Dermis microvascular lymphatic vessel endothelial cell (primary cell): ENCODE measurements around the gene ITPK1. TPM values are rescaled to one million over a fixed set of nuclear protein-coding genes. Genes with fewer than 3 reads are reported as not detected.

ENCODE experiments used
- DNase-seq, 2 donors: peaks; one replicate each; pipeline versions ENCODE4 v3.0.0 to v3.0.0-alpha.2; 2010; ENCODE audit warnings: low read depth in 2 of 2
- total RNA-seq: library from RNA; depleted of rRNA; stranded (reverse); fragments of >200 nt; gene quantifications from 2 replicates; pipeline ENCODE4 v1.2.1, GENCODE V29; 2014

Gene ITPK1
- total RNA-seq, 1 donor from 2014 or later = 9.6 TPM

DNA sequence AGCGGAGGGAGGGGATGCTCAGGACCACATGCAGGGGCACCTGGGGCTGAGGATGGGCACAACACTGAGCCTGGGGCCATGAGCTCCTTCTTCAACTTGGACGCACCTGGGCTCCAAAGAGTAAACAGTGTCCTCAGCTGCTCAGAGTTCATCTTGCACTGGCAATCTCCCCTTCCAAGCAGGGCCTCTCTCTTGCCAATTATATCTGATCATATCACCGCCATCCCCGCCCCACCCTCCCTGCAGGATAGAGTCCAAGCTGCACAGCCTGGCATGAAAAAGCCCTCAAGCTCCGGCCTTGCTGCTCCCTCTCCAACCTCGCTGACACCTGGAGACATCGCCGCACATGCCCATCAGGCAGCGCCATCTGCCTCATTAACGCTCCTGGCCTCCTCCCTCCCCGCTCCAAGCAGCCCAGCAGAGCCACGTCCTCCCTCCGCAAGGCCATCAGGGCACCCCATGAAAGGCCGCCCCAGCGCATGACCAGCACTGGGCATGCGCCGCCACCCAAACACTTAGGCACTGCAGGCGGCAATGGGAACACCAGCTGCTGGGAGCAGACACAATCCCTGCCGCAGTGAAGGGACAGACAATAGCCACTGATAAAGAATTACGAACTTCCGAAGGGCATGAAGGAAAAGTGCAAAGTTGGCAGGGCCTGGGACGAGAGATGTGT, 103.9 kb downstream of the ITPK1 start:
- no peak for DNase-seq

DNA sequence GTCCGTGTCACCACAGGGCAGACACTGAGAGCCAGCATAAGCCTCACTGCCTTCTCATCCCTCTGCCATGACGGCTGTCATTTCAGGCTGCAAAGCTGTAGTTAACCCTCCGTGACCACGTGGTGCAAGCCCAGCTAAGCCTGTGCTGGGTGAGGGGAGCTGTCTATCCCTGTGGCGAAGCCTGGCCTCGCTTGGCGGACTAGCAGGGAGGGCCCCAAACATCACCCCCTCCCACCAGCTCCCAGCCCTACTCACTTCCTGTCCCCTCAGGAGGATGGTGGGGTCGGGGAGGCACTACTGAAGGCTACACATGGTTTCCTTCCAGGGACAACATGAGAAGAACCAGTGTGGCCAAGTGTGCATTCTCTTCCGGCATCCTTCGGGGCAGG, 104.6 kb downstream of the ITPK1 start:
- DNase-seq = no peak

DNA sequence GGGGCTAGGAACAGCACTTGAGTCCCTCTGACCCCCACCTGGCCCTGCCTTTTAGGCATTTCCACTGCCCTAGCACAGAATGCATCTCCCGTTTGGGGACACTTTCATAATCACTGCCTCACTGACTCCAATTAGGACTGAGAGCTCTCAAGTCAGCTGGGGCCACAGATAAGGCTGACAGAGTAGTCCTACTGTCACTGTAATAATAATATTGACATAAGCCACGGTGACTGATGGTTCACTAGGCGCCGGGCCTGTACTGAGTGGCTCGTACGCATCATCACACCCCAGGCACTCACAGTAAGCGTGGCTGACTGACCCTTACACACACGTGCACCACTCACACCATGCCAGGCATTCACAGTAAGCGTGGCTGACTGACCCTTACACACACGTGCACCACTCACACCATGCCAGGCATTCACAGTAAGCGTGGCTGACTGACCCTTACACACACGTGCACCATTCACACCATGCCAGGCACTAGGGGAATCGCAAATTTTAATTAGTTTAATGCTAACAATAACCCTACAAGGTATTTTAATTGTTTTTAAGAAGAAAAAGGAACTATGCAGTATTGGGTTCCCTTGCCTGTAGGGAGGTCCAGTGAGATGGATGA, 105.1 kb downstream of the ITPK1 start:
- no peak for DNase-seq

DNA sequence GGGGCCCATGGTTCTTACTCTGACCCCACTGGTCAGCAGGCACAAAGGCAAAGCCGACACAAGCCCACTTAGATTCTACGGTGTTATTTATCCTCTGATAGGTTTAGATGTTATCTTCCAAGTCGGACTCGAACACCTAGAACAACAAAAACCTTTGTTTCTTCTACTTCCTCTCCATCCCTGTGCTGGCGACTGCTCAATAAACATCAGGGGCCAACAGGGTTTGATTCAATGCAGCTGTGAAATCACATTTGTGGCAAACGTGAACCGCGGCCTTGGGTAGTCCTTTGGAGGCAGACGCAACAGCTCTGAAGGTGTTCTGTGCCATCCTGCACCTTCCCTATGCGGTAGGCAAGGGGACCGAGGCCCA, 105.6 kb downstream of the ITPK1 start:
- DNase-seq = no peak

DNA sequence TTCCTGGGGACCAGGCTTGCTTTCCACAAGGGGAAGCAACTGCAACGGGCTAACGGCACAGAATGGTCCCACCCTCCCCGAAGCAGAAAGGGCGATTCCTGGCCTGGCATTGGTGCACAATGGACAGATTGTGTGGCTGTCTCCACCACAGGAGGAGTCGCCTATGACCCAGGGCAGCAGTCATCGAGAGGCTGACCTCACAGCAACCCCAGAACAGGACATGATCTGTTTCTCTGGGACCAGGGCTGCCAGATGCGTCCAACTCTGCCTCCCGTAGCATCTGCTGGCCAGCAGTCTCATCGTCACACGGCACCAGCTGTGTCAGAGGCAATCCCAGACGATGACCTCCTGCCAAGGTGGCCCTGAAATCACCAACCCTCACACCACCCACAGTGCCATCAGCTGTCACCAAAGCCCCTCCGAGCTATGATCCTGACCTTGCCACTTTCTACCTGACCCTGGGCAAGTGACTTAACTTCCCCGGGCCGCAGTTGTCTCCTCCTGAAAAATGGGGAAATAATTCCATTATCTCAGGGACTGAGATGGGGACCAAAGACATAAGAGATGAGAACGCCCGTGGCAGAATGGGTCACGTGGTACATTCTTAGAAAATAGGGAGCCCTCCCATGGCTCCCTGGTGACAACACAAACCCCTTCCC, 106.1 kb downstream of the ITPK1 start:
- no peak for DNase-seq

DNA sequence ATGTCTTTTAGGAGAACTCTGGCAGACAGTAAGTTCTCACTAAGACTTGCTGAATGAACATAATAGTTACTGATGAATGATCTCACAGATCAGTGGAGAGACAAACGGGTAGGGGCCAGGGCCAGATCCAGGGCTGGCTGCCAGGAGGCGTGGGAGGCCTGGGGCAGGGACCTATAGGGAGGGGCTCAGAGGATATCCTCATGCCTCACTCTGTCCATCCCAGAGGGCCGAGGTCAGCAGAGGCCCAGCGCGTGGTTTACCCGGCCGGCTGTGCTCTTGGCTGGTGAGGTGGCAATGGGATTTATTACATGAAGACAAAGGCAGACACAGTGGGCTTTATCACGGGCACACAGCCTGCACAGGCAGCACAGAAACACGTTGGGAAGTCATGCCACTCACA, 107.3 kb downstream of the ITPK1 start:
- peak; percentile 68 to 69 for DNase-seq

DNA sequence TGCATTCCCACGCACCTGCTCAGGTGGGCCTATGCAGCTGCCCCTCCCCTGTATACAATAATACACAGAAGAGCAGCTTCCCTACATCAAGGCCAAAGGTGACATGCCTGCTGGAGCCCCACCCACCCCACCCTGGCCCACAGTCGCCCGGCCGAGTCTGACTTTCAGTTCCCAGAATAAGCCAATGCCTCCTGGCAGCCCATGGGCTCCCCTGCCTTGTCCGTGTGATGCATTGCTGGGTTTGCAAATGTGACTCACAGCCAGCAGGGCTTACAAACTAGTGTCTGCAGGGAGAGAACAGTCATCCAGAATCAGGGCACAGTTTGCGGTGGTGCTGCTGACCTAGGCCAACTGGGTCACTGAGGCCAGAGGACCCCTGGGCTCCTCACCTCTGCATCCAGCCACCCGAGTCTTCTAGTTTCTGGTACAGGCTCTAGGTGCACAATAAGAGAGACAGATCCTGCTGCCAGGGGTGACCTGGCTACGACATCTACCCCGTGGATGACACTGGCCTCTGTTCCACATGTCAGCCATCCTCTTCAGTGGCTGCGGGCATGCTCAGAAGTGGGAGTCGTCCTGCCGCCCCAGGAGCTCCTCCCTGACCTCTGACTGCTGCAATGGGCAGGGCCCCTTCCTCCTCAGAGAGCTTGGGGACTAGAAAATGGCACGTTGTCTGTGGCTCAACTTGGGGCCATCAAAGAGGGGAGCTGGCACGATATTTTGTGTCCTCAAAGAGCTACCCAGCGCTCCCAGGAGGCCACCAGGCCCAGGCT, 108.3 kb downstream of the ITPK1 start:
- peak in 1 of 2 donors; percentile 19 for DNase-seq

DNA sequence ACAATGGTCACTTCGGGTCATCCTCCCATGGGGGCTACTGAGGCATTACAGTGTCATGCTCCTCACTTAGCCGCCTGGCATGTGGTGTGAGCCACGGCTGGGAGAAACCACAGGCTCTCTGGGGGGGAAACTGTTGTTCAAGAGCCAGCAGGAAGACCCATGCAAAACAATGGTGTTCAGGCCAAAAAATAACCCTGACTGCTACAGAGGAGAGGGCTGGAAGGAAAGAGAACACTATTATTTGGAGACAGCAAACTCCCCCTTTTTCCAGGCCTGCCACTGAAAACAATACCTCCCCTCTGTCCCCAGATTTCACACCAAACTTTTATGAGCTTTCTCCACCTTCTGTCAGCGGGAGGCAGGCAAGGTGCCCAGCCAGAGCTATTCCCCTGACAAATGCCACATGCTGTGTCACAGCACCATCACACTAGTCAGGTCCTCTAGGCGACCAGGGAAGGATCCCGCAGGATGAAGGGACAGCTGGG, 109.1 kb downstream of the ITPK1 start:
- DNase-seq = no peak

DNA sequence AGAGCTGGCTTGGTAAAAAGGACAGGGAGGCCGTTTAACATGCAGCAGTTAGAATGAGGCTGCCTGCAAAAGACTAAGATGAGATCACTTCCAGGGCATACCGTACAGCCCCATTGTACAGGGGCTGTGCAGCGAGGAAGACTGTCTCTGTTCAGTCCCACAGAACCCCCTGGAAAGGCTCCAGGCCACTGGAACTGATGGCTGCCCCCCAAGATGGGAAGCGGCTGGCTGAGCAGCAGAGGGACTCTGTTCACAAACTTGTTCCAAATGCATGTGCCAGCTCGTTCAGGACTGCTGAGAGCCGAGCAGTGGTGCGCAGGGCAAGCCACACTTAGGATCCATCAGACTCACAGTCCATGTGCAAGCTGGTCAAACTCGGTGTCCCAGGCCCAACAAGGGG, 109.9 kb downstream of the ITPK1 start:
- no peak for DNase-seq

DNA sequence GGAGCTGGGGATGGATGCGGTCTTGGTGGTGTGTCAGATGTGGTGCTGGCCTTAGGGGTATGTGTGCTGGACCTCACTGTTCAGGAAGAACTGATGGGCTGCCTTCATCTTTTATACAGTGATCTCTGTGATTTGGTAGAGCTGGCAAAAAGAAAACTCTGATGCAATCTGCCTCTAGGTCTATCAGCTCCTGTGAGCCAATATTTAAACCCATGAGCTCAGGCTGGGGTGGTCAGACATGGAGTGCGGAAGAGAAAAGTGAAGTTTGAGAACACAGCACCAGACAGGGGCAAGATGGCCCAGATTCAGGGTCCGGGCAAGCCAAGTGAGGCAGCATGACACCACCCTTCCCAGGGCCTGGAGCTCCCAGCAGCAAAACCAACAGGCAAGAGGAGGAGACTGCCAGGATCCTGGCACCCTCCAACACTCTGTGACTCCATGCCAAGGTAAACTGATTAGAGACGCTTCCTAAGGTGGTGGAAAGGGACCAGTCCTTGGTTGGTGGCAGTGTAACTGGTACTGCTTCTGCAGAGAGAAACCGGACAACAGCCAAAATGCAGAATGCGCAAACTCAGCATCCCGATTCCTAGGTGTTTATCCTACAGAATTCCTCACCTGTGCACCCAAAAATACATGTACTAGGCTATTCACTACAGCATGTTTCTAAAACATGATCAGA, 110.5 kb downstream of the ITPK1 start:
- DNase-seq = no peak

DNA sequence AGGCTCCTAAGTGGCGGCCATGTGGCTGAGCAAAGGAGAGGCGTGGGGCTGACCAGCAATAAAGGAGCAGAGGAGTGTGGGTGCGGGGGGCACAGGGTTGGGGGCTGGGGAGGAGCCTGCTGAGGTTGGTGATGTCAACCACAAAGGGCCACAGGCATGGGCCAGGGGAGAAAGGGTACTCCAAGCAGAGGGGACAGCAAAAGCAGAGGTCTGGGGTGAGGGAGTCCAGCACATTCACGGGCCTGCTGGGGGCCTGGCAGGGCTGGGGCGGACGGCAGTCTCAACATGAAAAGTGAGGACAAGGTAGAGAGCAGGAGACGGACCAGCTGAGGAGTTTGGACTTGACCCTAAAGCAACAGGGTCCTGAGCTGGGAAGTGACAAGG, 111.0 kb downstream of the ITPK1 start:
- DNase-seq = no peak

DNA sequence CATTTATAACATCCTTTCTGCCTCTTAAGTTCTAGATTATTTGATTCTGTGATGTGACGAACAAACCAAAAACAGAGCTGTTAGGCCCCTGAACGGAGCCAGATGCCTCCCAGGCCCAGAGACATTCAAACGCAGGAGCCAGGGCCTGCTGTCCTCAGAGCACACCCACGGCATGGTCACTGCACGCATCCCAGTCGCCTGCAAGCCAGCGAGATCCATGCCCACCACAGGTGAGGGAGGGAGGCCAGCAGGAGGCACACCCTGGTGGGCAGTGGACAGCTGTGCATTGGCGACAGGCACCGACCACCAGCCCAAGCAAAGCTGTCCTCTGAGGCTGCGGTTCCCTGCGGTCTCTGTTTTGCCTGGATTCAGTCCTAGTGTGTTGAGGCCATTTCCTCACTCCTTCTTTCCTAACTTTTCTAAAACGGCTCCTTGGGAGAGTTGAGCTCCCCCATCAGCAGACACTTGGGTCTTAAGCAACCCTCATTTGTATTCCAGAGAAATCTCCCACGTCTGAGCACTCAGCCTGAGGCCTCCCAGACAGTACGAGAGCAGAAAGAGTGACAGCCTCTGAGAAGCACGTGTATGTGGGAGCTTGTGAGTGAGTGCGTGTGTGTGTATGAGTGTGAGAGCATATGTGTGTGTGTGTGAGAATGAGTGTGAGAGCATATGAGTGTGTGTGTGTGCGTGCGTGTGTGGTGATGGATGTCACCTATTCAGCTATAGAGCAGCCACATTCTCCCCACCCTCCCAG, 111.6 kb downstream of the ITPK1 start:
- DNase-seq = no peak

DNA sequence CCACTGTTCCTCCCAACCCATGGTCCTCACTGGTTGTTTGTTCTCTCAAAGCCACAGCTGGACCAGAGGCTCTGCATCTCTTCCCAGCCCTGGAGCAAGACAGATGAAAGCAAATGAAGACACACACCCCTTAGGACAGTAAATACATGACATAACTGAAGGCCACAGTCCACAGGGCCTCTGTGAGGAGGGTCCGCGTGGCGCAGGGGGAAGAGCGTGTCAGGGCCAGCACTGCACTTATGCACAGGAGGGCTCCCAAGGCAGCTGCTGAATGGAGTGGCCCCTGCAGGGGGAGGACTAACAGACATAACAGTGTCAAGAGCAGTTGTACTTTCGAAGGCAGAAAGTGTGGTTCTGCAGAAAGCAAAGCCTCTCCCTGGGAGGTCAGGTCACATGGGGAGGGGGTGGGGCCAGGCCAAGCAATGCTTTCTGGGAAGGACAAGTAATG, 112.8 kb downstream of the ITPK1 start:
- no peak for DNase-seq

DNA sequence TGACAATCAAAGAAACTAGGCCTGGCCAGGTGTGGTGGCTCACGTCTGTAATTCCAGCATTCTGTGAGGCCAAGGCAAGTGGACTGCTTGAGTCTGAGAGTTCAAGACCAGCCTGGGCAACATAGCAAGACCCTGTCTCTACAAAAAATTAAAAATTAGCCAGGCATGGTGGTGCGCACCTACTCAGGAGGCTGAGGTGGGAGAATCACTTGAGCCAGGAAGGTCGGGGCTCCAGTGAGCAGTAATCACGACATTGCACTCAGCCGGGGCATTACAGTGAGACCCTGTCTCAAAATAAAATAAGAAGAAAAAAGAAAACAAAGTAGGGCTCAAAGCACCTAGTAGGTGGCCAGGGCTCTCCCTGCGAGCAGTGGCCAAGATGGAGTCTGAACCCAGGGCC, 113.7 kb downstream of the ITPK1 start:
- no peak for DNase-seq

DNA sequence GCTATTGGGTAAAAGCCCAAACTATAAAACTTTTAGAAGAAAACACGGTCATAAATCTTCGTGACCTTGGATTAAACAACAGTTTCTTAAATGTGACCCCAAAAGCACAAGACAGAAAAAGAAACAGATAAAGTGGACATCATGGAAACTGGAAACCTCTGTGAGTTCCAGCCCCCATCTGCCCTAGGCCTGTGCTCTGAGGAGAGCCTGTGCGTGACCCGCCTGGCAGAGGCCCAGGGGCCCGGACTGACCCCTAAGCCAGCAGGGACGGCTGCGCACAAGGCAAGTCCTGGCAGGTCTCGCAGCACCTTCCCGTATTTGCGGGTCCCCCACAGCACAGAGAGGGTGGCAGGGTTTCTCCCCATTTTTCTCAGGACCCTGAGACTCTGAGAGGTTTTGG, 116.8 kb downstream of the ITPK1 start:
- no peak for DNase-seq

DNA sequence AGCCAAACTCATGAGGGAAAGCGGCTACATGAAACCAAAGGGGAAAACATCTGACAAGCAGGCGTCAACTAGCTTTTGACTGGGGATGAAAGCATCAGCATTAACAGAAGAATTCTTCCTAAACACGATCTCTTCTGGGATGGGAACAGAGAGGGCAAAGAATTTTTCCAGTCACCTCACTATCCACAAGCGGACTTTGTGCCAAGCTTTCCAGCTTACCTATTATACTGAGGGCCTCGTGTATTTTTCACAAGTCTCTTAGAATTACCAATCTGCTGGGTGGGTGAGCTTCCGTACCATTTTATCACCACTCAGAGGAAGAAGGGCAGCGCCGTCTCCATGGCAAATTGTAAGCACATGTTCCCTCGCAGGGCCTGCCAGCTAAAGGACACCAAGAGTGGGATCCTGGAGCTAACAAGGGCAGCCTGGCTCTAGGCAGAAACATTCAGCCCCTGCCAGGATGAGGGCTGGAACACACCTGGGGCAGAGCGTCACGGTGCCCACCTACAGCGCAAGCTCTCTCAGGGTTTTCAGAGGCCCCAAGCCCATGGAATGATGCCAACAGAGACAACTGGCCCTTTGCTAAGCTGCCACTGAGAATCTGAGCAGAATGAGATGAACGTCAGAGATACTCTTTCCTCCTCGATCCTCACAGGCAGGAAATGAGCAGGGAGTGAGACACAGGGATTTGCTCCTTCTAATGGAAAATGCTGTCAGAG, 118.2 kb downstream of the ITPK1 start:
- no peak for DNase-seq

DNA sequence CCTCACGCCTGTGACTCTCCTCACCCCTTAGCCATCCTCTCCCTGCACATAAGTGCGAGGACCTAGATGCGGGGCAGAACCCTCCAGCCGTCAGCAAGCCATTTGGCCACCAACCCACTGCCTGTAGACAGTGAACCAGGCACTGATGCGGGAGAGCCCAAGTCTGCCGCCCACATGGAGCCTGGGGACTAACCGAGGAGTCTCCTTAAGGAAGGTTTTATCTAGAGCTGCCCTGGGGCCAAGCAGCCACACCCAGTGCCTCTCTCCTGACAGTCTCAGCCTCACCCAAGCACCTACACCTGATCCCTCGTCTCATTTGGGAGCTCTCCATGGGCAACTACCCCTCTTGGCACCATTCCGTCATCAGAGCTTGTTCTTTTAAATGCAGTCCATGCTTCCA, 120.1 kb downstream of the ITPK1 start:
- no peak for DNase-seq

DNA sequence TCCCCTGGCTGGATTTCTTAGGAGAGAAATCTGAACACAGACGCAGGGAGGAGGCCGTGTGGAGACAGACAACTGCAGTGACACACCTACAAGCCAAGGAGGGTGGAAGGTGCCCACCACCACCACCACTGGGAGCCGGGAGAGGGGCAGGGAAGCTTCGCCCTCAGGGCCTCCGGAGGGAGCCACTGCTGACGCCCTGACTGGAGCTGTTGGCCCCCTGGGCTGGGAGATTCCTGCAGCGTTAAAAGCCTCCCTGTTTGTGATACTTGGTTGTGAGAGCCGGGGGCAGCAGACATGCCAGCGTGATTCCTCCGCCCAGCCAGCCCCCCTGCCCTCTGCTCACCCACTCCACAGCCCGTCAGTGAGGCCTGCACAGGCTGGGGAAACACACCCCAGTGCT, 120.8 kb downstream of the ITPK1 start:
- no peak for DNase-seq

DNA sequence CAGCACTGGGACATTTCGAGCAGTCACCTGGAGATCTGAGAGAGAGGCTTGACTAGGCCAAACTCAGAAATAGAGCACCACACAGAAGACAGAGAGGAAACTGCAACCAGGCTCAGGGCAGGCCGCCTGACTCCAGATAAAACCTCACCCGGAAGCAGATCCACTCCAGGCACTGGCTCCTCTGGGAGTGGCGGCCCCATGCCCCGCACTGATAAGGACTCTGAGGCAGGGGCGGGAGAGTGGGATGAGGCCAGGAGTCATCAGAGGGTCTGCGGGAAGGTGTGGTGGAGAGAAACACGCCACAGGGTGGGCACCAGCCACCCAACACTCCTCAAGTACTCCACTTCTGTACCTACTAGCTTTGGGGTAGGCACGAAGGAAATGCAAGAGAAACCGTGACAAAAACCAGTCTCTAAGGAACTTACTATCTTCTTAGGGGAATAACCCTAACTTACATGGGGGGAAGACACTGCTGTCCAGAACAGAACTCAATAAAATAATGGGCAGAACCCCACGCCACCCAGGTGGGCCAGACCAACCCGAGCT, 121.5 kb downstream of the ITPK1 start:
- no peak for DNase-seq

DNA sequence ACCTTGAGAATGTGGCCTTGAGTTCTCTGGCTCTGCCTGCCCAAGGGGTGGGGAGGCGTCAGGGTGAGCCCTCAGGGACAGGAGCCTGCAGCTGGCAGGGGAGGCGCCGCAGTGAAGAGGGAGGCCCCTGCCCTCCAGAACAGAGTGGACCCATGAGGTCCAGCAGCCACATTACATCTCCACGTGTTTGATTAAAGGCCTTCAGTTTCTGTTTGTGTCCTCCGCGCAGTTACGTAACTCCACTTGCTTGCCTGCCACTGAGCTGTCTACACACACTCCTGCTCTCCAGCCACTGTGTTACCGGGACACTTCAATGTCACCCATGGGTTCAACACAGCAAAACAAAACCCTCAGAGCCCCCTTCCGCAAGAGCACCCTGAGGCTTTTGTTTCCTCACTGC, 122.4 kb downstream of the ITPK1 start:
- DNase-seq = no peak
